IPS-15b (cell line): ENCODE data around the gene GAL3ST3.
"Not testable (repeated sequence)": the region's sequence is repeated elsewhere in the genome, so short reads cannot be mapped to it uniquely, and the experiment has no call there.

Experiments used
- H3K27me3 ChIP-seq: one replicate; pipeline ENCODE4 v1.6.1; 2013; ENCODE audit warnings: low read length; ENCODE audit not compliant: control insufficient read depth, insufficient read depth
- H3K36me3 ChIP-seq: one replicate; pipeline ENCODE4 v1.6.1; 2013; ENCODE audit warnings: low read length; ENCODE audit not compliant: control insufficient read depth, insufficient read depth
- H3K4me1 ChIP-seq: one replicate; pipeline ENCODE4 v1.6.1; 2013; ENCODE audit warnings: mild to moderate bottlenecking, low read length; ENCODE audit not compliant: control insufficient read depth, insufficient read depth
- H3K4me3 ChIP-seq: one replicate; pipeline ENCODE4 v1.5.1; 2013; ENCODE audit warnings: low read depth, low read length
- H3K9ac ChIP-seq: one replicate; pipeline ENCODE4 v1.6.1; 2013; ENCODE audit warnings: low read depth, mild to moderate bottlenecking, low read length
- H3K9me3 ChIP-seq: one replicate; pipeline ENCODE4 v1.6.1; 2013; ENCODE audit warnings: mild to moderate bottlenecking, low read length; ENCODE audit not compliant: control insufficient read depth, insufficient read depth

Gene GAL3ST3

DNA sequence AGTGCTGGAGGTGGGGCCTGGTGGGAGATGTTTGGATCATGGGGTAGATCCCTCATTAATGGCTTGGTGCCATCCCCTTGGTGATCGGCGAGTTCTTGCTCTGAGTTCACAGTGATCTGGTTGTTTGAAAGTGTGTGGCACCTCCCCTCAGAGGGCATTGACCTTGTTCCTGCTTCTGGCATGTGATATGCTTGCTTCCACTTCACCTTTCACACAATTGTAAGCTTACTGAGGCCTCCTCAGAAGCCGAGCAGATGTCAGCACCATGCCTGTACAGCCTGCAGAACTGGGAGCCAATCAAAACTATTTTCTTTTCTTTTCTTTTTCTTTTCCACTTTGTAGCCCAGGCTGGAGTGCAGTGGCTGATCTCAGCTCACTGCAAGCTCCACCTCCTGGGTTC, 11.6 kb downstream of the GAL3ST3 start:
- peaks cover 7% of the 10 kb centered on the region for H3K36me3 ChIP-seq
- no peaks in the 10 kb centered on the region for H3K27me3 ChIP-seq
- H3K4me1 ChIP-seq, result no peaks in the 10 kb centered on the region
- H3K9ac ChIP-seq, result no peak overlapping the region
- no peak overlapping the region for H3K4me3 ChIP-seq
- no peaks in the 10 kb centered on the region for H3K9me3 ChIP-seq

DNA sequence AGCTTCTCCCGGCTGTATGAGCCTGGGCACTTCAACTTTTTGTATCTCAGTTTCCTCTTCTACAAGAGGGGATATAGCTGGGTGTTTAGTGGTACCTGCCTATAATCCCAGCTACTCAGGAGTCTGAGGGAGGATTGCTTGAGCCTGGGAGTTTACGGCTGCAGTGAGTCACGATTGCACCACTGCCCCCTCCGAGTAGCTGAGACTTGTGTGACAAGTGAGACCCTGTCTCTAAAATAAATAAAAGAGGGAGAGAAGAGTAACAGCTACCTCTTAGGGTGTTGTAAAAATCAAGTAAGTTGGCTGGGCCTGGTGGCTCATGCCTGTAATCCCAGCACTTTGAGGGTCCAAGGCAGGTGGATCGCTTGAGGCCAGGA, 12.6 kb downstream of the GAL3ST3 start:
- Histone ChIP-seq H3K4me3 (no peak overlapping the region), H3K4me1 (no peaks in the 10 kb centered on the region), H3K9ac (no peak overlapping the region), H3K36me3 (peaks cover 2% of the 10 kb centered on the region), H3K27me3 (no peaks in the 10 kb centered on the region), H3K9me3 (no peaks in the 10 kb centered on the region)

DNA sequence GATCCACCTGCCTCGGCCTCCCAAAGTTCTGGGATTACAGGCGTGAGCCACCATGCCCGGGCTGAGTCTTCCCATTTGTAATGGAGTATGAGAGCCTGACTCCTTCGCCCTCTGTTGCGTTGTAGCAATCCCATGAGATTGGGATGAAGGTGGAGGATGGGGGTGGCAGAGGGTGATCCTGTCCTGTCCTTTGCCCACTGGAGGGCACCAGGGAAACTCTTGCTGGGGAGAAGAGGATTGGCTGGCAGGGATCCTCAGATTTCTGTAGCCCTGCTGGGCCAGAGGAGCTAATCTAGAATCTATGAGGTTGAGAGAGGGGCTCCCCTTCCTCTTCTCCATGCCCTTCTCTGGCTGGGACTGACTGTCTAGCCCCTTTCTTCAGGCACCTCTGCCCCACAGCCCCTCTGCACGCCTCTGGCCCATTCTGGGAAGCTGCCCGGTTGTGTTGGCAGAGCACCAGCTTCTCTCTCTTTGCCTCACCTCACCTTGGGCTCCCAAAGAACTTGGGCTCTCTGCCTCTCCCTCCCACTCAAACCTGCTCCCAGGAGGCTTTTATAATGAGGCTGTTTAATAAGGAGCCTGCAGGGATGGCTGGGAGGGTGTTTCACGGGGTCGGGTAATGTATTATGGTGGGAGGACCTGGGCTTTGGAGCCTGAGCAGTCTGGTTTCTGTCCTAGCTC, 13.2 kb downstream of the GAL3ST3 start:
- Histone ChIP-seq H3K36me3 (no peaks in the 10 kb centered on the region), H3K27me3 (no peaks in the 10 kb centered on the region), H3K4me3 (no peak overlapping the region), H3K9ac (no peak overlapping the region), H3K9me3 (no peaks in the 10 kb centered on the region), H3K4me1 (no peaks in the 10 kb centered on the region)

DNA sequence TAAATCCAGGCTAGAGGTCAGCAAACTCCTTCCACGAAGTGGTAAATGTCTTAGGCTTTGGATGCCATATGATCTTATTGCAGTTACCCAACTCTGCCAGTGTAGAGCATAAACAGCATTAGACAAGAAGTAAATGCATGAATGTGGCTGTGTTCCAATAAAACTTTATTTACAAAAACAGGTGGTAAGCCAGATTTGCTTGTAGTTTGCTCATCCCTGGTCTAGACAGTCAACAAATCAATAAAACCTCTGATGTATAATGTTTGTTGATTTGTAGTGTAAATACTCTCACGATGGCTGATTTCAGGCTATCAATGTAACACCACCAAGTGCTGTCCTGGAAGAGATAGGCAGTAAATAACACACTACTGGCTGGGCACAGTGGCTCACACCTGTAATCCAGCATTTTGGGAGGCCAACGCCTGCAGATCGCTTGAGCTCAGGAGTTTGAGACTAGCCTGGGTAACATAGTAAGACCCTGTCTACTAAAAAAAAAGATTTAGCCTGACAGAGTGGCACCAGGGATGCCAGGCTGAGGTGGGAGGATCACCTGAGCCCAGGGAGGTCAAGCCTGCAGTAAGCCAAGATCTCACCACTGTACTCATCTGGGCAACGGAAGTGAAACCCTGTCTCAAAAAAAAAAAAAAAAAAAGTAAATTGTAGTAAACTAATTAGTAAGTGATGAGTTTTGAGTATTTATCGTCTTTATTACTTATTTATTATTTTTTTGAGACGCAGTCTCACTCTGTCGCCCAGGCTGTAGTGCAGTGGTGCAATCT, 15.8 kb downstream of the GAL3ST3 start:
- Histone ChIP-seq H3K36me3 (no peaks in the 10 kb centered on the region), H3K4me3 (no peak overlapping the region), H3K9ac (no peak overlapping the region), H3K9me3 (no peaks in the 10 kb centered on the region), H3K27me3 (no peaks in the 10 kb centered on the region), H3K4me1 (no peaks in the 10 kb centered on the region)

DNA sequence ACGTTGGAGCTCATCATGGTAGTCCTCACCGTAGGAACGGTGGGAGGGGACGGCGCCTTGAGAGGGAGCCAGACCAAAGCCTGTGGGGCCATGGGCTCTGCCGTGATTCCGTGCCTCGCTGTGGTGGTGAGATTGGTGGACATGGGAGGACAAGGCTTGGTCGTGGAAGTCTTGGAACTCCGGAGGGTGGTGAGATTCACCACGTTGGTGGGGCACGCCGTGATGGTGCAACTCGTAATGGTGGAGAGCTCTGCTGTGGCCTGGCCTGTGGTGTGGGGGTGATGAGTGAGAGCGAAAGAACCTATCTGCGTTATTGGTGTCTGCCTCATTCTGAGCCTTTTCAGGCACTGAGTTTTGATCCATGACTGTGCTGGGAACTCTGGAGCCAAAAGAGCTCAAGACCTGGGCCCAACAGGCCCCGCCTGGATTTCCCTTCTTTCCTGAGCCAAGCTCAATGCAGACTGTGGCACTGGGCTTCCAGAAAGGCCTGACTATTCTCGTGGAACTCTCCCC, 22.9 kb downstream of the GAL3ST3 start, which contains the start of gene CATSPER1:
Gene CATSPER1 (minus strand): TSS at position 463 of the 513 bp plus-strand sequence. CDS start 100 bp downstream, at position 363.
- Histone ChIP-seq H3K4me1 (no peaks in the 10 kb centered on the region), H3K9me3 (no peaks in the 10 kb centered on the region), H3K36me3 (no peaks in the 10 kb centered on the region), H3K9ac (no peak within 1 kb of the TSS), H3K4me3 (no peak within 1 kb of the TSS), H3K27me3 (peaks cover 10% of the 10 kb centered on the region)

DNA sequence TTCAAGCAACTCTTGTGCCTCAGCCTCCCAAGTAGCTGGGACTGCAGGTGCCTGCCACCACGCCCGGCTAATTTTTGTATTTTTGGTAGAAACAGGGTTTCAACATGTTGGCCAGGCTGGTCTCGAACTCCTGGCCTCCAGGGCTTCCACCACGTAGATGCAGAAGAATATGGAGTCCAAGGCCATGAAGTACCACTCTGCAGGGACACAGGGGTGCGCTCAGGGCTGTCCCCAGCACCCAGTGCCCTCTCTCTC, 25.8 kb downstream of the GAL3ST3 start:
- H3K27me3 ChIP-seq, H3K9ac ChIP-seq, H3K9me3 ChIP-seq, H3K4me3 ChIP-seq, H3K36me3 ChIP-seq, H3K4me1 ChIP-seq: not testable (repeated sequence)

DNA sequence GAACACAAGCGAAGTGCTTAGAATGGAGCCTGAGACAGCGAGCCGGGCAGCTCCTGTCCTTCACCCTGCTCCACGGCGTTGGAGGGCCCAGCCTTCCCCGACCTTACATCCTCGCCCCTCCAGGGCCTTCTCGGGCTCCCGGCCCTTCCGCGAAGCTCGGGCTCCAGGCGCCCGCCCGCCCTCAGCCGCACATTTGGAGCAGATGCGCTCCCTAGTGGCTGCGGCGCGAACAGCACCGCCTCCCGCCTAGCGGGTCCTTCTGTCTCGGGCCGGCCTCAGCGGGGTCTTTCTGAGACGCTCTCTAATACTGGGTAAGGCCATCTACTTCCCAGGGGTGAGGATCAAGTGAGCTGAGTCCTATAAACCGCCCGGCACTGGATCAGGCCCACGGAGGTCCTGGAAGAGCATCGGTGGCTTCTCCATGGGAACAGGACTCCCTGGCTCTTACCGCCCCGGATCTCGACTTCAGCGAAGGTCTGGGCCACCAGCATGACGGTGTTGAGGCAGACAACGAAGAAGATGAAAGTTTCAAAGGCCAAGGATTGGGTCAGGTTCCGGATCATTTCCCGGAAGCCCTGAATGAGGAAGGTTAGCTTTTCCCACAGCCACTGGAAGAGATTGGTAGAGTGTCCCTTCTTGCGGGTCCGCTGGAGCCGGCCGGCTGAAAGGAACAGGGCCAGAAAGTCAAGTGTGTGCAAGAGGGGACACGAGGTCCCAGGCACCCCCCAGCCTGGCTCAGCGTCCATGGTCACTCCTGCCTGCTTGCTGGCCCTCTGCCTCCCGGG, 26.4 kb downstream of the GAL3ST3 start:
- no peak overlapping the region for H3K9ac ChIP-seq
- no peaks in the 10 kb centered on the region for H3K4me1 ChIP-seq
- H3K9me3 ChIP-seq, result no peaks in the 10 kb centered on the region

DNA sequence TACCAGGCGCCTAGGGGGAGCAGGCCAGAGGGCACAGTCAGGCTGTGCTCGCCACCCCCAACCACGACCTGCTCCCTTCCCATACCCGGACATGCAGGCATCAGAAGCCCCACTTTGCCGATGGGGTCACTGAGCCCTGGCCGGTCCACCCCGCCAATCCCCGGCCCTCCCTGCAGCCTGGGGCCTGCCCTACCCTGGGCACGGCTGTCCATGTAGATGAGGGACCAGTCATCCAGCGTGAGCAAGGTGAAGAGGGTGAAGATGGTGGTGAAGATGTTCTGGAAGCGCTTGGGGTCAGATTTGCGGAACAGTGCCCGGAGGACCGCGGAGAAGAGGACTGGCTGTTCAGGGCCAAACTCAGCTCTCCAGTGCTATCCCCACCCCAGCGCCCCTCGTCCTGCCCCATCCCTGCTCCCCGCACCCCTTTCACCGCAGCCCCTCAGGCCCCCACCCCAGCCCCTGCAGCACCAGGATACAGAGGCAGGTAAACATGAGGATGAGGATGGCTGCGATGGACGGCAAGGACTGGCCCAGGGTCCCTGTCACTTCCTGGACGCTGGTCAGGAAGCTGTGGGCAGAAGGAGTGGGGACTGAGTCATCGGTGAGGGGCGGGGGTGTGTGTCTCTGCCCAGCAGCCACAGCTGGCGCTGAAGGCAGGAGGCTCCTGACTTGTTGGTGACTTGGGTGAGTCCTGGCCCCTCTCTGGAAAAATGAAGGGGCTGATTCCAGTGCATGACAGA, 28.2 kb downstream of the GAL3ST3 start:
- Histone ChIP-seq H3K9me3 (no peaks in the 10 kb centered on the region), H3K36me3 (no peaks in the 10 kb centered on the region), H3K27me3 (peaks cover 10% of the 10 kb centered on the region), H3K9ac (no peak overlapping the region), H3K4me3 (no peak overlapping the region), H3K4me1 (no peaks in the 10 kb centered on the region)

More for the DNA sequence above, 26.4 kb downstream of the GAL3ST3 start:
- peaks cover 10% of the 10 kb centered on the region for H3K27me3 ChIP-seq
- H3K4me3 ChIP-seq, result peak overlapping the region; percentile 2
- no peaks in the 10 kb centered on the region for H3K36me3 ChIP-seq

DNA sequence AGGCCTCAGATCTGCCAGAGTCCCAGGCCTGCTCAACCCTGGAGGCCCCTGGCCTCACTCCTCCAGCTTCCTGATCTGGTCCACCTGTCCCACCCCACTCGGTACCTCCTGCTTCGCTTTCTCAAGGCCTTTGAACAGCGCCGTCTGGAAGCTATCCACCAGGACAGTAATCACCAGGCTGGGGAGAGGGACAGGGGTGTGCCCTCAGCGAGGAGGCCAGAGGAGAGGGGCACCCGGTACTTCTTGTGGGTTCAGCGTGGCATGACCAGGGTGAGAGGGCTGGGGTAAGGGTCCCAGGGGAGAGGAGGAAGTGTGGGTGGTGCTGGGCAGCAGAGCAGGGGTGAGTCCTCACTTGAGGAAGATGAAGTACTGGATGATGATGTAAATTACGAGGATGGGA, 28.7 kb downstream of the GAL3ST3 start:
- Histone ChIP-seq H3K9ac (no peak overlapping the region), H3K4me1 (no peaks in the 10 kb centered on the region), H3K36me3 (no peaks in the 10 kb centered on the region), H3K9me3 (no peaks in the 10 kb centered on the region), H3K4me3 (no peak overlapping the region), H3K27me3 (peaks cover 10% of the 10 kb centered on the region)

DNA sequence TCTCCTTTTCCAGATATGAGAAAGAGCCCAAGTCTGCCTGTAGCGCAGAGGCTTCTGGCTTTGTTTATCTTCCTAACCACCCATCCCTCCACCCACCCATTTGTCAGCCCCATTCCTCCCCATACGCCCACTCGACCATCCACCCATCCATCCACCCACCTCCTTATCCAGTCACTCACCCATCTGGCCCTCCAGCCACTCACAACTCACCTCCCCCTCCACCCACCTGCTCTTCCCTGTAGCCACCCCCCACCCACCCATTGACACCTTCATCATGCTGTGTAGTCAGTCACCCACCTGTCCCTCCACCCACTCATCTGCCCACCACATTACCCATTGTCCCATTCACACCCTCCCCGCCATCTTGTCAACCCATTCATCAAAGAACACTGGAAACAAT, 31.6 kb downstream of the GAL3ST3 start:
- H3K4me1 ChIP-seq, result no peaks in the 10 kb centered on the region
- H3K9me3 ChIP-seq, result no peaks in the 10 kb centered on the region
- H3K36me3 ChIP-seq, result no peaks in the 10 kb centered on the region
- peaks cover 8% of the 10 kb centered on the region for H3K27me3 ChIP-seq
- no peak overlapping the region for H3K9ac ChIP-seq
- H3K4me3 ChIP-seq, result no peak overlapping the region

DNA sequence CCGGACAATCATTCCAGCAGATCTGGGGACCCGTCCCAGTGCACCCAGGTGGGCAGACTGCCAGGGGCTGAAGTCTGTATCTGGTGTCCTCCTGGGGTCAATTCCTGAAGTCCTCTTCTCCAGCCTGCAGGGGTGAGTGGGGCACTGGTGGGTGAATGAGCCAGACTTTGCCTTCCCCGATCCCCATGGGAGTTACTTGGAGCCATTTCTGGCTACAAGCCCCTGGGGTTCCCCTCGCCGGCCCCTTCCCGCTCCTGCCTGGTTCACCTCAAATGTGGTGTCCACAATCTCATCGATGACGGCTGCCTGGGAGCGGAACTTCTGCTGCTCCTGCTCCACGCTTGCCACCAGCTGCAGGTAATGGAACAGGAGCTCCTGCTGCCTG, 32.2 kb downstream of the GAL3ST3 start:
- H3K27me3 ChIP-seq, result peaks cover 9% of the 10 kb centered on the region
- no peak overlapping the region for H3K9ac ChIP-seq
- H3K4me1 ChIP-seq, result no peaks in the 10 kb centered on the region
- no peaks in the 10 kb centered on the region for H3K9me3 ChIP-seq
- H3K36me3 ChIP-seq, result no peaks in the 10 kb centered on the region
- no peak overlapping the region for H3K4me3 ChIP-seq
